C4-2B (cell line): Measurements from ENCODE around the gene SERPINB2.

ENCODE experiments used
- ZFX ChIP-seq: fragments of 450-650 bp; IDR thresholded peaks from 2 replicates; pipeline ENCODE4 v1.6.1; 2017
- TF ChIP-seq, protein P1 (sequence below): fragments of 450-650 bp; conservative IDR thresholded peaks from 2 replicates; pipeline ENCODE4 v1.5.1; 2017; ENCODE audit warnings: mild to moderate bottlenecking

DNA sequence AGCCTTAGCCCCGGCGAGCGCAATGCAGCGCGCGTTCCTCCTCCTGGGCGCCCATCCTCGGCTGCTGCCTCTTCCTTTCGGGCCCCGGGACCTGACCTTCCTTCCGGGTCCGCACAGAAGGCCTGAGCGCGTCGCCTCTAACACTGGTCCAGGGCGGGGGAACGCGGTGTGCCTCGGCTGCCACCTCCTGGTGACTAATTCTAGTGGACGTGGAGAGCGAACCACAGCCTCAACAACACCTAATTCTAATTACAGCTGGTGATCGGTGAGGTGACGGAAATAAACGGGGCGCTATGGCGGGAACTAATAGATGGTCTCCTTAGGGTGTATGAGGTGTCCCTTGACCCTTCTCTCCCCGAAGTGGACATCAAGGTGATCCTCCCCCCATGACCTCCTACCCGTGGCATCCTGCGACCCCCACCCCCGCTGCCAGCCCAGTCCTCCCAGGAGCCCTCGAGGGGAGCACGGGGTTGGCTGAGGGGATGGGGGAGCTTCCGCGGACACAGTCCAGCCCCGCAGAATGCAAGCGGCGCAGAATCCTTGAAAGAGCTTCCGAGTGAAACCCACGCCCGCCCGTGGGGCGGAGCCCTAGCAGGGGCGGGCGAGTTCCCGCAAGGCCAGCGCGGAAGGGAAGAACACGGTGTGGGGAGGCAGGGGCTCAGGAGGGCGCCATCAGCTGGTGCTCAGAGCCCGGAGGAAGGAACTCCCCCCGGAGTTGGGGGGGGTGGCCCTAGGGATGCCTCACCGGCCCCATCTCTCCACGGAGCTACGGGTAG, 48.8 kb downstream of the SERPINB2 start:
- TF ChIP-seq, protein P1, sequence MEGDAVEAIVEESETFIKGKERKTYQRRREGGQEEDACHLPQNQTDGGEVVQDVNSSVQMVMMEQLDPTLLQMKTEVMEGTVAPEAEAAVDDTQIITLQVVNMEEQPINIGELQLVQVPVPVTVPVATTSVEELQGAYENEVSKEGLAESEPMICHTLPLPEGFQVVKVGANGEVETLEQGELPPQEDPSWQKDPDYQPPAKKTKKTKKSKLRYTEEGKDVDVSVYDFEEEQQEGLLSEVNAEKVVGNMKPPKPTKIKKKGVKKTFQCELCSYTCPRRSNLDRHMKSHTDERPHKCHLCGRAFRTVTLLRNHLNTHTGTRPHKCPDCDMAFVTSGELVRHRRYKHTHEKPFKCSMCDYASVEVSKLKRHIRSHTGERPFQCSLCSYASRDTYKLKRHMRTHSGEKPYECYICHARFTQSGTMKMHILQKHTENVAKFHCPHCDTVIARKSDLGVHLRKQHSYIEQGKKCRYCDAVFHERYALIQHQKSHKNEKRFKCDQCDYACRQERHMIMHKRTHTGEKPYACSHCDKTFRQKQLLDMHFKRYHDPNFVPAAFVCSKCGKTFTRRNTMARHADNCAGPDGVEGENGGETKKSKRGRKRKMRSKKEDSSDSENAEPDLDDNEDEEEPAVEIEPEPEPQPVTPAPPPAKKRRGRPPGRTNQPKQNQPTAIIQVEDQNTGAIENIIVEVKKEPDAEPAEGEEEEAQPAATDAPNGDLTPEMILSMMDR: peak; percentile 83
- no peak for TF ChIP-seq ZFX
